HG03378 (cell line): ENCODE results near the gene SAG.
"Not testable (repeated sequence)": the region's sequence is repeated elsewhere in the genome, so short reads cannot be mapped to it uniquely, and the experiment has no call there.

Source experiments
- ATAC-seq: cut with Tn5 transposase; IDR thresholded peaks from one replicate; pipeline ENCODE4 v1.9.1; 2021; ENCODE audit warnings: mild to moderate bottlenecking, moderate library complexity; ENCODE audit not compliant: unreplicated experiment

SAG gene

GRCh38 chr2:233374776-233375175 lies 67.2 kb downstream of the SAG start:
- not testable (repeated sequence) for ATAC-seq

GRCh38 chr2:233375490-233376314 lies 68.1 kb downstream of the SAG start:
- ATAC-seq: no peak

GRCh38 chr2:233379034-233379433 lies 71.4 kb downstream of the SAG start:
- no peak for ATAC-seq

GRCh38 chr2:233379441-233379840 lies 71.8 kb downstream of the SAG start:
- no peak for ATAC-seq

- no peak for ATAC-seq
These were observed 72.7 kb downstream of the SAG start for GRCh38 chr2:233380132-233380895.

- no peak for ATAC-seq
These were observed 73.5 kb downstream of the SAG start for GRCh38 chr2:233380995-233381637.

GRCh38 chr2:233381638-233381995 lies 74.0 kb downstream of the SAG start:
- ATAC-seq: no peak

- ATAC-seq: no peak
These were observed 76.4 kb downstream of the SAG start for GRCh38 chr2:233384015-233384414.

GRCh38 chr2:233384811-233385488 lies 77.3 kb downstream of the SAG start:
- no peak for ATAC-seq

- ATAC-seq: no peak
These were observed 78.0 kb downstream of the SAG start for GRCh38 chr2:233385489-233386044.

- no peak for ATAC-seq
These were observed 78.9 kb downstream of the SAG start for GRCh38 chr2:233386382-233387041.

- ATAC-seq: no peak
These were observed 79.6 kb downstream of the SAG start for GRCh38 chr2:233387225-233387624.

GRCh38 chr2:233387667-233388528 lies 80.3 kb downstream of the SAG start:
- no peak for ATAC-seq

- ATAC-seq: no peak
These were observed 82.0 kb downstream of the SAG start for GRCh38 chr2:233389601-233390125.

- ATAC-seq: no peak
These were observed 88.1 kb downstream of the SAG start for GRCh38 chr2:233395687-233396086.
